Measurements from ENCODE around the gene VSTM2L. TPM values are rescaled to one million over a fixed set of nuclear protein-coding genes. Genes with fewer than 3 reads are reported as not detected.

Gene VSTM2L
- total and polyA plus RNA-seq, 2 donors (not counting 3 experiments of a cell fraction or from before 2014, with no cell fraction given): 0.18 TPM; not detected in 1

DNA sequence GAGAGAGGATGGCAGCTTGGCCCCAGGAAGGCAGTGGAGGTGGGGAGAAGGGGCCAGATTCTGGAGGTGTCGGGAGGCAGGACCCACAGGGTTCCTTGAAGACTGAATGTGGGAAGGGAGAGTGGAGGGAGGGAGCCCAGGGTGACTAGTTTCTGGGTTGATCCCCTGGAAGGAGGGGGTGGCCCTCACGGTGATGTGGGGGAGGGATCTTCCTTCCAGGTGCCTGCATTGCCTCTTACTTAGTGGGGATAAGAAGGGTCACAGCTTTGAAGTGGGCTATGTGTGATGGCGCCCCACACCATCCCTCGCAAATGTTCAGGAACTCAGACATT lies 26.7 kb downstream of the VSTM2L start:
- no peak overlapping the region for H3K4me2 ChIP-seq (ENCODE audit: insufficient read depth, low read length)
- no peak overlapping the region for H3K9ac ChIP-seq (replicated peaks; ENCODE audit: extremely low read depth, insufficient read depth, low read length)
- intact Hi-C loops (cut with micrococcal nuclease): no loop called here
- FAIRE-seq: no peak
- H2AFZ ChIP-seq (ENCODE audit: low read depth, low read length): no peak overlapping the region
- no peak for DNase-seq (ENCODE audit: low read depth, low spot score)
- dilution Hi-C loops (cut with MboI; ENCODE audit: extremely low pct_ligation_motif_present, low sequenced_read_pairs): no loop called here
- no peak overlapping the region for H3K27ac ChIP-seq (ENCODE audit: insufficient read depth, low read depth, low read length)
- TF ChIP-seq, protein P1, sequence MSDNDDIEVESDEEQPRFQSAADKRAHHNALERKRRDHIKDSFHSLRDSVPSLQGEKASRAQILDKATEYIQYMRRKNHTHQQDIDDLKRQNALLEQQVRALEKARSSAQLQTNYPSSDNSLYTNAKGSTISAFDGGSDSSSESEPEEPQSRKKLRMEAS (IDR thresholded peaks at IDR 0.05; ENCODE audit: insufficient read depth, insufficient read length): no peak
- no peak for TF ChIP-seq MYC (IDR thresholded peaks at IDR 0.05; ENCODE audit: low read depth, low read length)
- TF ChIP-seq, protein P2, sequence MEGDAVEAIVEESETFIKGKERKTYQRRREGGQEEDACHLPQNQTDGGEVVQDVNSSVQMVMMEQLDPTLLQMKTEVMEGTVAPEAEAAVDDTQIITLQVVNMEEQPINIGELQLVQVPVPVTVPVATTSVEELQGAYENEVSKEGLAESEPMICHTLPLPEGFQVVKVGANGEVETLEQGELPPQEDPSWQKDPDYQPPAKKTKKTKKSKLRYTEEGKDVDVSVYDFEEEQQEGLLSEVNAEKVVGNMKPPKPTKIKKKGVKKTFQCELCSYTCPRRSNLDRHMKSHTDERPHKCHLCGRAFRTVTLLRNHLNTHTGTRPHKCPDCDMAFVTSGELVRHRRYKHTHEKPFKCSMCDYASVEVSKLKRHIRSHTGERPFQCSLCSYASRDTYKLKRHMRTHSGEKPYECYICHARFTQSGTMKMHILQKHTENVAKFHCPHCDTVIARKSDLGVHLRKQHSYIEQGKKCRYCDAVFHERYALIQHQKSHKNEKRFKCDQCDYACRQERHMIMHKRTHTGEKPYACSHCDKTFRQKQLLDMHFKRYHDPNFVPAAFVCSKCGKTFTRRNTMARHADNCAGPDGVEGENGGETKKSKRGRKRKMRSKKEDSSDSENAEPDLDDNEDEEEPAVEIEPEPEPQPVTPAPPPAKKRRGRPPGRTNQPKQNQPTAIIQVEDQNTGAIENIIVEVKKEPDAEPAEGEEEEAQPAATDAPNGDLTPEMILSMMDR (IDR thresholded peaks at IDR 0.05; ENCODE audit: extremely low read depth in 1 of 2, insufficient read depth in 1 of 2, low read depth in 1 of 2, low read length in 2 of 2): no peak
- no peak for TF ChIP-seq POLR2AphosphoS5 (IDR thresholded peaks at IDR 0.05; ENCODE audit: insufficient read depth, low read depth, low read length)
- TF ChIP-seq POLR2A (IDR thresholded peaks at IDR 0.05; ENCODE audit: low read depth, low read length): no peak
- TF ChIP-seq GATA2 (IDR thresholded peaks at IDR 0.05; ENCODE audit: insufficient read depth, insufficient read length, low read depth, low read length): no peak
- no peak for TF ChIP-seq JUN (IDR thresholded peaks at IDR 0.05; ENCODE audit: borderline replicate concordance, insufficient read depth, insufficient read length, low read depth)
- no peak for TF ChIP-seq EZH2 (IDR thresholded peaks at IDR 0.05; ENCODE audit: borderline replicate concordance, low read depth, low read length, severe bottlenecking)
- TF ChIP-seq FOS (IDR thresholded peaks at IDR 0.05; ENCODE audit: borderline replicate concordance, insufficient read depth, low read length): no peak
- H3K36me3 ChIP-seq (ENCODE audit: control insufficient read depth in 2 of 2, extremely low read depth in 1 of 2, insufficient read depth in 2 of 2, low read length in 2 of 2): no peaks in the 10 kb centered on the region
- H3K4me1 ChIP-seq (ENCODE audit: control insufficient read depth, extremely low read depth, insufficient read depth, low read length): no peaks in the 10 kb centered on the region
- H3K9me3 ChIP-seq (replicated peaks; ENCODE audit: control insufficient read depth, insufficient read depth, low read length): no peaks in the 10 kb centered on the region
- H3K4me3 ChIP-seq (replicated peaks in 1 of 3; ENCODE audit: insufficient read depth in 1 of 3, low read depth in 1 of 3, low read length in 3 of 3): no peak overlapping the region
- peaks cover 2 to 10% of the 10 kb centered on the region in 2 experiments for H3K27me3 ChIP-seq (ENCODE audit: control insufficient read depth in 2 of 2, insufficient read depth in 2 of 2, low read length in 2 of 2)
- CTCF ChIA-PET: no interaction called here
- H3K79me2 ChIP-seq (ENCODE audit: control insufficient read depth, insufficient read depth, low read length): no peaks in the 10 kb centered on the region
- POLR2A ChIA-PET: no interaction called here
- BruUV-seq (replicated peaks): no TSS peak
- no peaks in the 10 kb centered on the region for H4K20me1 ChIP-seq (replicated peaks; ENCODE audit: control insufficient read depth, extremely low read depth, insufficient read depth, low read length)
- H3K9me1 ChIP-seq (replicated peaks; ENCODE audit: control insufficient read depth, extremely low read depth, insufficient read depth, low read length): no peaks in the 10 kb centered on the region
